GM12878 (cell line): ENCODE measurements around the gene NSMCE4A. TPM values are rescaled to one million over a fixed set of nuclear protein-coding genes. Genes with fewer than 3 reads are reported as not detected.

Experiments used
- ATAC-seq: fragments of 200-7000 bp; cut with Tn5 transposase; 3 replicates; pipeline ENCODE4 v1.9.1; 2020; ENCODE audit warnings: mild to moderate bottlenecking, moderate library complexity
- BruUV-seq: library from RNA; stranded (reverse); fragments of 400-500 nt; replicated peaks from 2 replicates; lab custom pipeline; 2021; lab: Mats Ljungman, UMichigan
- CTCF ChIA-PET: fragments of 300-600 bp; sonication (Branson Sonifier 250); formaldehyde crosslinking; extraction: SDS; loops from one replicate; lab custom pipeline; 2021; ENCODE audit warnings: inconsistent platforms; lab: Yijun Ruan, JAX
- POLR2A ChIA-PET: fragments of 350-600 bp; formaldehyde crosslinking; extraction: SDS; loops from one replicate; lab custom pipeline; 2021; ENCODE audit warnings: inconsistent platforms; lab: Charles Lee
- RAD21 ChIA-PET: fragments of 300-600 bp; sonication (Branson Sonifier 250); formaldehyde crosslinking; loops from one replicate; lab custom pipeline; 2023; ENCODE audit warnings: antibody characterized with exemption; ENCODE audit not compliant: unreplicated experiment; lab: Charles Lee
- SMC1A ChIA-PET: fragments of 300-600 bp; sonication (Branson Sonifier 250); formaldehyde crosslinking; loops from one replicate; lab custom pipeline; 2023; ENCODE audit not compliant: unreplicated experiment, uncharacterized antibody; lab: Charles Lee
- DNase-seq: peaks from one replicate; pipeline ENCODE4 v3.0.0-alpha.2; 2011; ENCODE audit warnings: low read depth, low spot score
- FAIRE-seq: peaks from 3 replicates; lab custom pipeline; 2011; peaks lifted over from hg19 to GRCh38; lab: Jason Lieb, UNC
- H2AFZ ChIP-seq: 2 replicates; pipeline ENCODE4 v1.6.0; 2011; ENCODE audit warnings: low read depth, low read length, control low read depth; ENCODE audit not compliant: control insufficient read depth
- H3K27ac ChIP-seq: 2 replicates; pipeline ENCODE4 v1.5.1; 2011; ENCODE audit warnings: control low read depth; ENCODE audit not compliant: control insufficient read depth, insufficient read depth
- H3K27me3 ChIP-seq, 2 experiments: replicated peaks in 1 of 2; 2 replicates each; pipeline versions ENCODE4 v1.6.0 to v1.6.1; 2011; ENCODE audit warnings: low read length in 1 of 2; ENCODE audit not compliant: control insufficient read depth in 2 of 2, insufficient read depth in 2 of 2
- H3K36me3 ChIP-seq, 2 experiments: 2 replicates each; pipeline ENCODE4 v1.5.1; 2011; ENCODE audit warnings: low read length in 1 of 2; ENCODE audit not compliant: control insufficient read depth in 2 of 2, insufficient read depth in 2 of 2
- H3K4me1 ChIP-seq: 2 replicates; pipeline ENCODE4 v1.6.1; 2011; ENCODE audit warnings: mild to moderate bottlenecking, low read length, moderate library complexity, mixed read lengths; ENCODE audit not compliant: control insufficient read depth, insufficient read depth
- H3K4me2 ChIP-seq: 2 replicates; pipeline ENCODE4 v1.6.0; 2011; ENCODE audit warnings: control low read depth; ENCODE audit not compliant: control insufficient read depth, insufficient read depth
- H3K4me3 ChIP-seq: fragments of 200-600 bp; sonication (generic); 2 replicates; pipeline ENCODE4 v1.5.1; 2016
- H3K79me2 ChIP-seq: 2 replicates; pipeline ENCODE4 v1.6.0; 2011; ENCODE audit warnings: low read length; ENCODE audit not compliant: control insufficient read depth, insufficient read depth
- H3K9ac ChIP-seq: 2 replicates; pipeline ENCODE4 v1.8.0; 2011; ENCODE audit warnings: low read length, control low read depth, mixed read lengths; ENCODE audit not compliant: control insufficient read depth, insufficient read depth
- H3K9me3 ChIP-seq: replicated peaks from 3 replicates; pipeline ENCODE4 v1.5.1; 2011; ENCODE audit warnings: mild to moderate bottlenecking, low read length; ENCODE audit not compliant: control insufficient read depth, insufficient read depth
- H4K20me1 ChIP-seq: 2 replicates; pipeline ENCODE4 v1.6.0; 2011; ENCODE audit not compliant: control insufficient read depth, insufficient read depth
- BMI1 ChIP-seq: fragments of 450-650 bp; IDR thresholded peaks from 2 replicates; pipeline ENCODE4 v1.6.1; 2016; ENCODE audit warnings: mild to moderate bottlenecking, moderate library complexity, borderline replicate concordance
- CHD1 ChIP-seq: IDR thresholded peaks from 2 replicates; pipeline ENCODE4 v1.6.1; 2012; ENCODE audit warnings: low read depth, low read length, improper control_type of control experiment
- CREM ChIP-seq: IDR thresholded peaks from 2 replicates; pipeline ENCODE4 v1.6.1; 2014; ENCODE audit warnings: antibody characterized with exemption, low read depth
- CUX1 ChIP-seq: IDR thresholded peaks from 2 replicates; pipeline ENCODE4 v1.6.1; 2012; ENCODE audit warnings: improper control_type of control experiment, low read depth, low read length; ENCODE audit not compliant: insufficient replicate concordance
- PAX5 ChIP-seq: IDR thresholded peaks from 2 replicates; pipeline ENCODE4 v1.6.1; 2011; ENCODE audit warnings: low read depth, low read length, borderline replicate concordance
- POLR2A ChIP-seq: IDR thresholded peaks from 2 replicates; pipeline ENCODE4 v1.6.1; 2011; ENCODE audit warnings: low read depth, mild to moderate bottlenecking, low read length
- POLR2AphosphoS2 ChIP-seq: IDR thresholded peaks from 2 replicates; pipeline ENCODE4 v1.6.1; 2011; ENCODE audit warnings: low read depth, mild to moderate bottlenecking, low read length, improper control_type of control experiment, moderate library complexity
- POLR2AphosphoS5 ChIP-seq: IDR thresholded peaks from 2 replicates; pipeline ENCODE4 v1.6.1; 2011; ENCODE audit warnings: mild to moderate bottlenecking, low read length, inconsistent platforms
- RFX5 ChIP-seq: IDR thresholded peaks from 2 replicates; pipeline ENCODE4 v1.6.1; 2011; ENCODE audit warnings: low read depth, low read length, improper control_type of control experiment
- SMAD1 ChIP-seq: fragments of 450-650 bp; IDR thresholded peaks from 2 replicates; pipeline ENCODE4 v1.6.1; 2018; ENCODE audit warnings: mild to moderate bottlenecking, low read depth; ENCODE audit not compliant: partially characterized antibody
- SRF ChIP-seq, 2 experiments: IDR thresholded peaks; 2 replicates each; pipeline ENCODE4 v1.6.1; 2011; ENCODE audit warnings: low read depth in 2 of 2, low read length in 2 of 2, mild to moderate bottlenecking in 1 of 2, moderate library complexity in 1 of 2
- STAT1 ChIP-seq: fragments of 450-650 bp; conservative IDR thresholded peaks from 2 replicates; pipeline ENCODE4 v1.6.1; 2014; ENCODE audit warnings: antibody characterized with exemption, mild to moderate bottlenecking
- SUZ12 ChIP-seq: fragments of 200-600 bp; sonication (generic); IDR thresholded peaks from one replicate; pipeline ENCODE4 v1.6.1; 2018; ENCODE audit warnings: antibody characterized with exemption, mild to moderate bottlenecking; ENCODE audit not compliant: unreplicated experiment
- YBX1 ChIP-seq: fragments of 450-650 bp; IDR thresholded peaks from 2 replicates; pipeline ENCODE4 v1.6.1; 2016; ENCODE audit warnings: antibody characterized with exemption
- ZNF274 ChIP-seq: IDR thresholded peaks from one replicate; pipeline ENCODE4 v1.8.0; 2011; ENCODE audit not compliant: insufficient read length, insufficient read depth
- WGBS: methylation state at CpG from one replicate; pipeline ENCODE4 v1.1.6; 2016; ENCODE audit warnings: low lambda C conversion rate; ENCODE audit not compliant: insufficient replicate concordance, insufficient coverage; ENCODE audit errors: missing lambda C conversion rate; 5-methylcytosine and 5-hydroxymethylcytosine counted together
- in situ Hi-C: fragments of 300-500 bp; cut with MboI; formaldehyde crosslinking; loops from 9 replicates; pipeline ENCODE4 v1.14.3; 2018; ENCODE audit warnings: mixed read lengths
- intact Hi-C: fragments of 100-400 bp; cut with micrococcal nuclease; formaldehyde crosslinking; loops from one replicate; pipeline ENCODE4 v1.14.2; 2022; ENCODE audit not compliant: unreplicated experiment
- polyA plus RNA-seq, 11 experiments: library from polyadenylated mRNA; depleted of rRNA in 4 of 11; unstranded in 6 of 11; stranded (reverse) in 5 of 11; fragments of >200 nt; fragmentation: Nextera tagmentation in 4 of 11; fragmentation: Illumina TruSeq in 1 of 11; extraction: Ambion mirVana in 4 of 11; extraction: Trizol in 1 of 11; gene quantifications; 1 replicate in 1 of 11; 2 replicates in 10 of 11; pipeline versions ENCODE4 v1.2.1 to v1.2.3, GENCODE V29; 2011 to 2016; ENCODE audit warnings: inconsistent platforms in 2 of 11, missing spikeins in 2 of 11, low read depth in 1 of 11
- total RNA-seq, 4 experiments: library from RNA; depleted of rRNA in 3 of 4; stranded (reverse); fragments of >200 nt in 3 of 4; fragmentation: Illumina TruSeq in 1 of 4; extraction: Trizol in 1 of 4; gene quantifications; 2 replicates each; pipeline versions ENCODE4 v1.2.1 to v1.2.3, GENCODE V29; 2013 to 2021
- TF ChIP-seq, protein P1 (sequence below): fragments of 450-650 bp; IDR thresholded peaks from 2 replicates; pipeline ENCODE4 v1.6.1; 2016; ENCODE audit warnings: mild to moderate bottlenecking, moderate library complexity, borderline replicate concordance

Gene NSMCE4A
- total and polyA plus RNA-seq, 10 of the 15 experiments (the other 5 are each of a cell fraction or from before 2014, with no cell fraction given): 14.2 to 105 (median 76.1) TPM

DNA sequence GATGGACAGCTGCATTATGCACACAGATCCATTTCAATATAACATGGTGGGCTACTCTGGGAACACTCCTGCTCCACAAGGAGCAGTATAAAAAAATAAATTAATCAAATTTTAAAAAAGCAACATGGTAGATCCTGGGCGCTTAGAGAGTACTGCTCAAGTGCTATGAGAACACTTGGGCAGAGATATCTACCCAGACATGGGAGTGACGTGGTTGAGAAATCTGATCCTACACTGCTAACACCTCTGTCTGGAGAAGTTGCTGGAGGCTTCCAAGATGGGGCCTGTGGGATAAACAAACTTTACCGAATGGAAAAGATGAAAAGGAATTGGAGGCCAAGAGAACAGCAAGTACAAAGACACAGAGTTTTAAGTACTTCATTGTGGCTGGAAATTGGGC lies 9.0 kb downstream of the NSMCE4A start:
- intact Hi-C loops: no loop called here
- ATAC-seq: no peak
- ChIA-PET POLR2A (no interaction called here), CTCF (no interaction called here)
- in situ Hi-C loops: no loop called here
- H3K79me2 ChIP-seq: no peaks in the 10 kb centered on the region
- no TSS peak for BruUV-seq
- TF ChIP-seq STAT1 (no peak), CUX1 (no peak), CREM (no peak), CHD1 (no peak), SRF (IDR thresholded peaks at IDR 0.05; ENCODE audit: low read depth in 2 of 2, low read length in 2 of 2) (no peak), BMI1 (no peak), ZNF274 (no peak), PAX5 (no peak), SMAD1 (no peak), POLR2AphosphoS2 (no peak), YBX1 (no peak), POLR2AphosphoS5 (no peak), RFX5 (no peak), POLR2A (no peak), SUZ12 (no peak)
- TF ChIP-seq, protein P1, sequence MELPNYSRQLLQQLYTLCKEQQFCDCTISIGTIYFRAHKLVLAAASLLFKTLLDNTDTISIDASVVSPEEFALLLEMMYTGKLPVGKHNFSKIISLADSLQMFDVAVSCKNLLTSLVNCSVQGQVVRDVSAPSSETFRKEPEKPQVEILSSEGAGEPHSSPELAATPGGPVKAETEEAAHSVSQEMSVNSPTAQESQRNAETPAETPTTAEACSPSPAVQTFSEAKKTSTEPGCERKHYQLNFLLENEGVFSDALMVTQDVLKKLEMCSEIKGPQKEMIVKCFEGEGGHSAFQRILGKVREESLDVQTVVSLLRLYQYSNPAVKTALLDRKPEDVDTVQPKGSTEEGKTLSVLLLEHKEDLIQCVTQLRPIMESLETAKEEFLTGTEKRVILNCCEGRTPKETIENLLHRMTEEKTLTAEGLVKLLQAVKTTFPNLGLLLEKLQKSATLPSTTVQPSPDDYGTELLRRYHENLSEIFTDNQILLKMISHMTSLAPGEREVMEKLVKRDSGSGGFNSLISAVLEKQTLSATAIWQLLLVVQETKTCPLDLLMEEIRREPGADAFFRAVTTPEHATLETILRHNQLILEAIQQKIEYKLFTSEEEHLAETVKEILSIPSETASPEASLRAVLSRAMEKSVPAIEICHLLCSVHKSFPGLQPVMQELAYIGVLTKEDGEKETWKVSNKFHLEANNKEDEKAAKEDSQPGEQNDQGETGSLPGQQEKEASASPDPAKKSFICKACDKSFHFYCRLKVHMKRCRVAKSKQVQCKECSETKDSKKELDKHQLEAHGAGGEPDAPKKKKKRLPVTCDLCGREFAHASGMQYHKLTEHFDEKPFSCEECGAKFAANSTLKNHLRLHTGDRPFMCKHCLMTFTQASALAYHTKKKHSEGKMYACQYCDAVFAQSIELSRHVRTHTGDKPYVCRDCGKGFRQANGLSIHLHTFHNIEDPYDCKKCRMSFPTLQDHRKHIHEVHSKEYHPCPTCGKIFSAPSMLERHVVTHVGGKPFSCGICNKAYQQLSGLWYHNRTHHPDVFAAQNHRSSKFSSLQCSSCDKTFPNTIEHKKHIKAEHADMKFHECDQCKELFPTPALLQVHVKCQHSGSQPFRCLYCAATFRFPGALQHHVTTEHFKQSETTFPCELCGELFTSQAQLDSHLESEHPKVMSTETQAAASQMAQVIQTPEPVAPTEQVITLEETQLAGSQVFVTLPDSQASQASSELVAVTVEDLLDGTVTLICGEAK: no peak
- TF ChIP-seq, all 136 proteins: peak for 0
- RAD21 ChIA-PET: no interaction called here
- no peaks in the 10 kb centered on the region for H3K9me3 ChIP-seq
- no peak overlapping the region for H3K9ac ChIP-seq
- no peak overlapping the region for H3K4me3 ChIP-seq
- DNase-seq (no peak), FAIRE-seq (no peak)
- 94% methylated on average over 3 of the region's 3 CpGs for WGBS
- SMC1A ChIA-PET: interaction anchor here (1.2 kb wide), 1 partner anchor 212 kb away, joined by 3 read pairs; no protein-coding TSS in a partner anchor
- no peak overlapping the region for H2AFZ ChIP-seq
- H3K4me1 ChIP-seq: no peaks in the 10 kb centered on the region
- no peak overlapping the region for H3K27ac ChIP-seq
- peaks cover 5 to 27% of the 10 kb centered on the region in 2 experiments for H3K36me3 ChIP-seq
- no peaks in the 10 kb centered on the region for H3K27me3 ChIP-seq
- H3K4me2 ChIP-seq: no peak overlapping the region
- no peaks in the 10 kb centered on the region for H4K20me1 ChIP-seq
